ENCODE results near the gene DOCK4. TPM values are rescaled to one million over a fixed set of nuclear protein-coding genes. Genes with fewer than 3 reads are reported as not detected.

The DOCK4 gene
- total RNA-seq, 1 donor, result 31.8 TPM

DNA sequence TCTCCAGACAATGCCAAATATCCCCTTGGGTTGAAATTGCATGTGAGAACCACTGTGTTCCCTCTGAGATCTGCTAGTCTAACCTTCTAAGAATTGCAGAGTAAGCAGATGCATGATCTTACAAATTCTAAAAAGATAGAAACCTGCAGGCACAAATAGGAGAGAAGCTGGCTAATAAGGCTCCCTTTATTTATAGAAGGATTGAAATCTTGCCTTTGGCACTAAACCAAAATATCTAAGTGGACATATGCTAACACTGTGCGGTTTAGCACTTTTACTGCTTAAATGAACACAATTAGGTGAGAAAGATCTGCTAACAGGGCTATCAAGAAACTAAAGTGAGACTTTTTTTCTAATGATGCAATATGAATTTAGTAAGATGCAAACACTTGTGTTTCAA is 225.5 kb downstream of the DOCK4 start:
- Histone ChIP-seq H3K9me3 (ENCODE audit: low read depth, low read length) (no peaks in the 10 kb centered on the region), H3K27ac (ENCODE audit: low read depth, low read length) (no peak overlapping the region), H3K4me3 (ENCODE audit: insufficient read depth, low read length) (no peak overlapping the region), H3K36me3 (ENCODE audit: insufficient read depth, low read length) (peaks cover 2% of the 10 kb centered on the region), H3K4me2 (ENCODE audit: insufficient read depth, low read length) (no peak overlapping the region), H3K79me2 (ENCODE audit: insufficient read depth, low read length) (no peaks in the 10 kb centered on the region), H3K4me1 (ENCODE audit: insufficient read depth, low read length) (peaks cover 7% of the 10 kb centered on the region), H4K20me1 (ENCODE audit: insufficient read depth, low read length) (no peaks in the 10 kb centered on the region), H2AFZ (ENCODE audit: low read length) (no peak overlapping the region), H3K27me3 (ENCODE audit: insufficient read depth, low read length) (no peaks in the 10 kb centered on the region)
- peak; percentile 19 for DNase-seq (ENCODE audit: insufficient read length, low spot score, missing footprints)
- TF ChIP-seq, protein P1, sequence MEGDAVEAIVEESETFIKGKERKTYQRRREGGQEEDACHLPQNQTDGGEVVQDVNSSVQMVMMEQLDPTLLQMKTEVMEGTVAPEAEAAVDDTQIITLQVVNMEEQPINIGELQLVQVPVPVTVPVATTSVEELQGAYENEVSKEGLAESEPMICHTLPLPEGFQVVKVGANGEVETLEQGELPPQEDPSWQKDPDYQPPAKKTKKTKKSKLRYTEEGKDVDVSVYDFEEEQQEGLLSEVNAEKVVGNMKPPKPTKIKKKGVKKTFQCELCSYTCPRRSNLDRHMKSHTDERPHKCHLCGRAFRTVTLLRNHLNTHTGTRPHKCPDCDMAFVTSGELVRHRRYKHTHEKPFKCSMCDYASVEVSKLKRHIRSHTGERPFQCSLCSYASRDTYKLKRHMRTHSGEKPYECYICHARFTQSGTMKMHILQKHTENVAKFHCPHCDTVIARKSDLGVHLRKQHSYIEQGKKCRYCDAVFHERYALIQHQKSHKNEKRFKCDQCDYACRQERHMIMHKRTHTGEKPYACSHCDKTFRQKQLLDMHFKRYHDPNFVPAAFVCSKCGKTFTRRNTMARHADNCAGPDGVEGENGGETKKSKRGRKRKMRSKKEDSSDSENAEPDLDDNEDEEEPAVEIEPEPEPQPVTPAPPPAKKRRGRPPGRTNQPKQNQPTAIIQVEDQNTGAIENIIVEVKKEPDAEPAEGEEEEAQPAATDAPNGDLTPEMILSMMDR (IDR thresholded peaks at IDR 0.05; ENCODE audit: extremely low read depth, low read depth, low read length), result no peak

DNA sequence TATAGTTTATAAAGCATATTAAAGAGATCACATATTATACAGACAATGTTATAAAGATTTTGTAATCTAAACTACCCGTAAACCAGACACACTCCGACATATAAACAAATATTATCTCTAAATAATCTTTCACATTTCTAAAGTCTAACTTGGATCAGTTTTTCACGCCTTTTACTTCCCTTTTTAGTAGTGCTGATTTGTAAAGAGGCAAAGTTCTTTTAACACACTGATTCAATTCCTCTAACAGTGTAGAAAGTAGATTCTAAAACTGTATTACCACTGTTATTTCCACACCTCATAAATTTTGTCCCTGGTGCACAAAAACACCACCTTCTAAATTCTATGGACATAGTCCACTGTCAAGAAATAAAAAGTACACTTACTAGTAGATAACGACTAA is 230.9 kb downstream of the DOCK4 start:
- H2AFZ ChIP-seq (ENCODE audit: low read length), result no peak overlapping the region
- H4K20me1 ChIP-seq (ENCODE audit: insufficient read depth, low read length), result no peaks in the 10 kb centered on the region
- no peaks in the 10 kb centered on the region for H3K36me3 ChIP-seq (ENCODE audit: insufficient read depth, low read length)
- no peak for DNase-seq (ENCODE audit: insufficient read length, low spot score, missing footprints)
- no peaks in the 10 kb centered on the region for H3K9me3 ChIP-seq (ENCODE audit: low read depth, low read length)
- H3K27me3 ChIP-seq (ENCODE audit: insufficient read depth, low read length), result no peaks in the 10 kb centered on the region
- TF ChIP-seq, protein P1 (IDR thresholded peaks at IDR 0.05; ENCODE audit: extremely low read depth, low read depth, low read length), result no peak
- no peak overlapping the region for H3K4me3 ChIP-seq (ENCODE audit: insufficient read depth, low read length)
- no peaks in the 10 kb centered on the region for H3K79me2 ChIP-seq (ENCODE audit: insufficient read depth, low read length)
- H3K4me1 ChIP-seq (ENCODE audit: insufficient read depth, low read length), result no peaks in the 10 kb centered on the region
- H3K27ac ChIP-seq (ENCODE audit: low read depth, low read length), result no peak overlapping the region
- H3K4me2 ChIP-seq (ENCODE audit: insufficient read depth, low read length), result no peak overlapping the region

- H3K27me3 ChIP-seq (ENCODE audit: insufficient read depth, low read length), result no peaks in the 10 kb centered on the region
- H3K79me2 ChIP-seq (ENCODE audit: insufficient read depth, low read length), result no peaks in the 10 kb centered on the region
- H3K27ac ChIP-seq (ENCODE audit: low read depth, low read length), result no peak overlapping the region
- no peaks in the 10 kb centered on the region for H4K20me1 ChIP-seq (ENCODE audit: insufficient read depth, low read length)
- no peaks in the 10 kb centered on the region for H3K4me1 ChIP-seq (ENCODE audit: insufficient read depth, low read length)
- no peak overlapping the region for H3K4me3 ChIP-seq (ENCODE audit: insufficient read depth, low read length)
- TF ChIP-seq, protein P1 (IDR thresholded peaks at IDR 0.05; ENCODE audit: extremely low read depth, low read depth, low read length), result no peak
- H3K4me2 ChIP-seq (ENCODE audit: insufficient read depth, low read length), result no peak overlapping the region
- DNase-seq (ENCODE audit: insufficient read length, low spot score, missing footprints), result no peak
- H2AFZ ChIP-seq (ENCODE audit: low read length), result no peak overlapping the region
- no peaks in the 10 kb centered on the region for H3K36me3 ChIP-seq (ENCODE audit: insufficient read depth, low read length)
- H3K9me3 ChIP-seq (ENCODE audit: low read depth, low read length), result no peaks in the 10 kb centered on the region
These were observed 245.2 kb downstream of the DOCK4 start for GRCh38 chr7:111960984-111961383.

GRCh38 chr7:111958896-111959295 is 247.3 kb downstream of the DOCK4 start:
- Histone ChIP-seq H3K4me3 (ENCODE audit: insufficient read depth, low read length) (no peak overlapping the region), H3K36me3 (ENCODE audit: insufficient read depth, low read length) (no peaks in the 10 kb centered on the region), H3K4me2 (ENCODE audit: insufficient read depth, low read length) (no peak overlapping the region), H4K20me1 (ENCODE audit: insufficient read depth, low read length) (no peaks in the 10 kb centered on the region), H3K4me1 (ENCODE audit: insufficient read depth, low read length) (no peaks in the 10 kb centered on the region), H3K27me3 (ENCODE audit: insufficient read depth, low read length) (no peaks in the 10 kb centered on the region), H3K79me2 (ENCODE audit: insufficient read depth, low read length) (no peaks in the 10 kb centered on the region), H3K9me3 (ENCODE audit: low read depth, low read length) (no peaks in the 10 kb centered on the region), H2AFZ (ENCODE audit: low read length) (no peak overlapping the region), H3K27ac (ENCODE audit: low read depth, low read length) (no peak overlapping the region)
- no peak for DNase-seq (ENCODE audit: insufficient read length, low spot score, missing footprints)
- TF ChIP-seq, protein P1 (IDR thresholded peaks at IDR 0.05; ENCODE audit: extremely low read depth, low read depth, low read length), result no peak
